Activated CD4-positive, alpha-beta T cell treated with anti-CD3 and anti-CD28 coated beads for 36 hours (primary cell): ENCODE measurements around the gene BCL7B. TPM values are rescaled to one million over a fixed set of nuclear protein-coding genes. Genes with fewer than 3 reads are reported as not detected.
"Not testable (repeated sequence)": the region's sequence is repeated elsewhere in the genome, so short reads cannot be mapped to it uniquely, and the experiment has no call there.

Experiments used
- ATAC-seq: fragments of 200-7000 bp; cut with Tn5 transposase; one replicate; pipeline ENCODE4 v1.10.0; 2021; ENCODE audit warnings: mild to moderate bottlenecking, moderate library complexity
- CTCF ChIA-PET: fragments of 350-600 bp; sonication (Branson Sonifier 250); formaldehyde crosslinking; loops from one replicate; lab custom pipeline; 2021; ENCODE audit warnings: antibody characterized with exemption; lab: Charles Lee
- POLR2A ChIA-PET: fragments of 350-600 bp; sonication (Branson Sonifier 250); formaldehyde crosslinking; loops from one replicate; lab custom pipeline; 2021; ENCODE audit warnings: antibody characterized with exemption, inconsistent platforms; lab: Charles Lee
- DNase-seq: peaks from one replicate; pipeline ENCODE4 v3.0.0-alpha.2; 2020
- H3K27ac Mint-ChIP-seq: one replicate; pipeline ENCODE4 v1.8.0; 2021; ENCODE audit warnings: mixed read lengths
- H3K27me3 Mint-ChIP-seq: one replicate; pipeline ENCODE4 v1.8.0; 2021; ENCODE audit warnings: mixed read lengths
- H3K36me3 Mint-ChIP-seq: one replicate; pipeline ENCODE4 v1.8.0; 2021; ENCODE audit warnings: low read depth, mixed read lengths
- H3K4me1 Mint-ChIP-seq: one replicate; pipeline ENCODE4 v1.8.0; 2021; ENCODE audit warnings: mixed read lengths
- H3K4me3 Mint-ChIP-seq: one replicate; pipeline ENCODE4 v1.8.0; 2021; ENCODE audit warnings: mild to moderate bottlenecking, moderate library complexity, mixed read lengths
- H3K9me3 Mint-ChIP-seq: one replicate; pipeline ENCODE4 v1.8.0; 2021; ENCODE audit warnings: low read depth, mixed read lengths
- intact Hi-C, 2 experiments: fragments of 100-400 bp; cut with DNase I in 1 of 2; cut with micrococcal nuclease in 1 of 2; formaldehyde crosslinking; loops; one replicate each; pipeline versions ENCODE4 v1.14.2 to v1.15.1; 2022 to 2024; cut with DNase I, micrococcal nuclease
- total RNA-seq, 2 experiments: library from RNA; stranded (reverse); gene quantifications; one replicate each; pipeline ENCODE4 v1.2.3, GENCODE V29; 2021

BCL7B gene
- total RNA-seq, 2 experiments from 2014 or later: 43.2 to 86.5 TPM

DNA sequence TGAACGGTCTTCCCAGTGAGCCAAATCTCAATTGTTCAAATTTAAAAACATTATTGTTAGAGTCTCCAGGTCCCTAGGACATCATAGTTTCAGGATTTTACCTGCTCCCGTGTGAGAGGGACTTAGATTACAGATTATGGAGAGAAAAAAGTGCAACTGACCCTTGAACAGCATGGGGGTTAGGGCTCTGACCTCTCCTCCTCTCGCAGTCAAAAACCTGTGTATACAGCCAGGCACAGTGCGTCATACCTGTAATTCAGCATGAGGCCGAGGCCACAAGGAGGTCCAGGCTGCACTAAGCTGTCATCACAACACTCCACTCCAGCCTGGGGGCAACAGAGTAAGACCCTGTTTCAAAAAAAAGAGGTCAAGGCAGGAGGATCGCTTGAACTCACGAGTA is 60.9 kb downstream of the BCL7B start:
- H3K27ac Mint-ChIP-seq: no peak overlapping the region
- CTCF ChIA-PET: no interaction called here
- no peaks in the 10 kb centered on the region for H3K27me3 Mint-ChIP-seq
- H3K4me1 Mint-ChIP-seq: no peaks in the 10 kb centered on the region
- no peak overlapping the region for H3K4me3 Mint-ChIP-seq
- H3K36me3 Mint-ChIP-seq: peaks cover 71% of the 10 kb centered on the region
- no peaks in the 10 kb centered on the region for H3K9me3 Mint-ChIP-seq
- no peak for ATAC-seq
- POLR2A ChIA-PET: no interaction called here
- DNase-seq: no peak
- intact Hi-C loops: loop anchor here in 1 of 2 experiments (5.0 kb wide), 1 partner anchor 34 kb away; no protein-coding TSS in a partner anchor

- H3K4me3 Mint-ChIP-seq, POLR2A ChIA-PET, H3K4me1 Mint-ChIP-seq, H3K27me3 Mint-ChIP-seq, ATAC-seq, CTCF ChIA-PET, H3K9me3 Mint-ChIP-seq, DNase-seq, H3K27ac Mint-ChIP-seq: not testable (repeated sequence)
- peaks cover 65% of the 10 kb centered on the region for H3K36me3 Mint-ChIP-seq
- intact Hi-C loops: loop anchor here in 1 of 2 experiments (5.0 kb wide), 1 partner anchor 33 kb away; no protein-coding TSS in a partner anchor
These were observed 62.0 kb downstream of the BCL7B start for GRCh38 chr7:73495507-73495906.

- POLR2A ChIA-PET: interaction anchor here (0.6 kb wide), 1 partner anchor 32 kb away, joined by 8 read pairs; no protein-coding TSS in a partner anchor
- no peak for ATAC-seq
- Mint-ChIP-seq H3K4me1 (peaks cover 3% of the 10 kb centered on the region), H3K4me3 (no peak overlapping the region), H3K27ac (no peak overlapping the region), H3K27me3 (no peaks in the 10 kb centered on the region), H3K9me3 (no peaks in the 10 kb centered on the region), H3K36me3 (peaks cover 47% of the 10 kb centered on the region)
- intact Hi-C loops: no loop called here
- DNase-seq: no peak
- CTCF ChIA-PET: no interaction called here
These were observed 67.5 kb downstream of the BCL7B start for GRCh38 chr7:73489976-73490375.

- Mint-ChIP-seq H3K4me3 (no peak overlapping the region), H3K27me3 (no peaks in the 10 kb centered on the region), H3K4me1 (peaks cover 3% of the 10 kb centered on the region), H3K27ac (no peak overlapping the region), H3K9me3 (no peaks in the 10 kb centered on the region), H3K36me3 (peaks cover 41% of the 10 kb centered on the region)
- POLR2A ChIA-PET: interaction anchor here (0.6 kb wide), 1 partner anchor 252 kb away, joined by 5 read pairs; no protein-coding TSS in a partner anchor
- ATAC-seq: no peak
- no peak for DNase-seq
- intact Hi-C loops: no loop called here
- CTCF ChIA-PET: interaction anchor here (0.9 to 2.5 kb wide), 3 partner anchors 10 to 36 kb away, joined by 6 to 10 read pairs (median 8); no protein-coding TSS in a partner anchor
These were observed 70.0 kb downstream of the BCL7B start for GRCh38 chr7:73487486-73487885.

Other genes starting within 250 kb of the BCL7B start
- 10 to 100 TPM; 50.6 to 68.6 TPM for gene NSUN5, start 248.9 kb downstream of the BCL7B start, total RNA-seq
- not detected for gene TRIM50, start 229.6 kb downstream of the BCL7B start, total RNA-seq
- not detected for gene FKBP6, start 229.5 kb downstream of the BCL7B start, total RNA-seq
- under 1 TPM; 0.11 to 0.23 TPM for gene FZD9, start 123.9 kb downstream of the BCL7B start, total RNA-seq
- 10 to 100 TPM; 90.2 to 98.6 TPM for gene BAZ1B, start 35.4 kb downstream of the BCL7B start, total RNA-seq
- gene TBL2, start 20.9 kb upstream of the BCL7B start, total RNA-seq: 10 to 100 TPM; 30.6 to 34.7 TPM
- gene MLXIPL, start 66.8 kb upstream of the BCL7B start, total RNA-seq: not detected
- under 1 TPM; 0.35 to 0.39 TPM for gene VPS37D, start 110.1 kb upstream of the BCL7B start, total RNA-seq
- 1 to 10 TPM; 6.9 to 7.8 TPM for gene DNAJC30, start 125.8 kb upstream of the BCL7B start, total RNA-seq
- gene BUD23, start 125.9 kb upstream of the BCL7B start, total RNA-seq: 10 to 100 TPM; 71.4 to 95.5 TPM
- gene STX1A, start 162.0 kb upstream of the BCL7B start, total RNA-seq: 10 to 100 TPM; 16.6 to 16.8 TPM
- 10 to 100 TPM; 14.4 to 17.8 TPM for gene ABHD11, start 181.1 kb upstream of the BCL7B start, total RNA-seq
- not detected for gene CLDN3, start 212.6 kb upstream of the BCL7B start, total RNA-seq